Liver (tissue), 9 donors: Measurements from ENCODE around the gene BORCS5. TPM values are rescaled to one million over a fixed set of nuclear protein-coding genes. Genes with fewer than 3 reads are reported as not detected.

Experiments
- DNase-seq: peaks from one replicate; pipeline ENCODE4 v3.0.0-alpha.2; 2017; ENCODE audit warnings: low spot score
- H3K27ac ChIP-seq, 2 donors: one replicate each; pipeline ENCODE4 v1.7.0; 2013; ENCODE audit warnings: inconsistent platforms in 2 of 2, low read length in 2 of 2, control low read depth in 1 of 2, low read depth in 1 of 2, mild to moderate bottlenecking in 1 of 2
- H3K27me3 ChIP-seq, 4 donors: one replicate each; pipeline versions ENCODE4 v1.6.1 to v1.7.0; 2013; ENCODE audit warnings: low read length in 3 of 4, inconsistent platforms in 1 of 4, mild to moderate bottlenecking in 1 of 4, moderate library complexity in 1 of 4; ENCODE audit not compliant: control insufficient read depth in 4 of 4, insufficient read depth in 4 of 4
- H3K36me3 ChIP-seq, 4 donors: one replicate each; pipeline versions ENCODE4 v1.6.1 to v1.7.0; 2013; ENCODE audit warnings: low read length in 3 of 4, mild to moderate bottlenecking in 3 of 4, low read depth in 1 of 4, moderate library complexity in 1 of 4; ENCODE audit not compliant: control insufficient read depth in 4 of 4, insufficient read depth in 3 of 4
- H3K4me1 ChIP-seq, 4 donors: one replicate each; pipeline versions ENCODE4 v1.6.1 to v1.7.0; 2013; ENCODE audit warnings: low read length in 3 of 4, mild to moderate bottlenecking in 3 of 4, moderate library complexity in 1 of 4; ENCODE audit not compliant: control insufficient read depth in 4 of 4, insufficient read depth in 4 of 4
- H3K4me3 ChIP-seq, 3 donors: one replicate each; pipeline versions ENCODE4 v1.6.1 to v1.7.0; 2013; ENCODE audit warnings: low read length in 3 of 3, control low read depth in 1 of 3, low read depth in 1 of 3, mild to moderate bottlenecking in 1 of 3
- H3K9ac ChIP-seq, 2 donors: one replicate each; pipeline ENCODE4 v1.7.0; 2013; ENCODE audit warnings: low read length in 2 of 2, mild to moderate bottlenecking in 2 of 2, moderate library complexity in 2 of 2, control low read depth in 1 of 2, low read depth in 1 of 2
- H3K9me3 ChIP-seq, 4 donors: one replicate each; pipeline versions ENCODE4 v1.6.1 to v1.7.0; 2013; ENCODE audit warnings: low read length in 3 of 4; ENCODE audit not compliant: control insufficient read depth in 4 of 4
- ATF3 ChIP-seq: IDR thresholded peaks from 2 replicates; pipeline ENCODE4 v1.6.1; 2016; ENCODE audit warnings: antibody characterized with exemption
- CTCF ChIP-seq: fragments of 150-350 bp; IDR thresholded peaks from 2 replicates; pipeline ENCODE4 v1.5.1; 2017; ENCODE audit warnings: improper control_type of control experiment, low read depth, low read length; ENCODE audit not compliant: missing input control
- EGR1 ChIP-seq, 2 donors: IDR thresholded peaks; 2 replicates each; pipeline ENCODE4 v1.6.1; 2016 to 2018; ENCODE audit warnings: antibody characterized with exemption in 2 of 2, low read depth in 2 of 2
- FOXA1 ChIP-seq: IDR thresholded peaks from 2 replicates; pipeline ENCODE4 v1.6.1; 2016; ENCODE audit warnings: antibody characterized with exemption
- FOXA2 ChIP-seq: IDR thresholded peaks from 2 replicates; pipeline ENCODE4 v1.6.1; 2016; ENCODE audit warnings: antibody characterized with exemption
- GABPA ChIP-seq, 2 donors: IDR thresholded peaks in 1 of 2; conservative IDR thresholded peaks in 1 of 2; 2 replicates each; pipeline ENCODE4 v1.6.1; 2016; ENCODE audit warnings: antibody characterized with exemption in 2 of 2, mild to moderate bottlenecking in 1 of 2, moderate library complexity in 1 of 2
- JUND ChIP-seq, 2 donors: IDR thresholded peaks; 2 replicates each; pipeline ENCODE4 v1.6.1; 2016; ENCODE audit warnings: antibody characterized with exemption in 2 of 2
- MAX ChIP-seq: IDR thresholded peaks from 2 replicates; pipeline ENCODE4 v1.6.1; 2016; ENCODE audit warnings: antibody characterized with exemption
- NR2F2 ChIP-seq: IDR thresholded peaks from 2 replicates; pipeline ENCODE4 v1.6.1; 2016; ENCODE audit warnings: antibody characterized with exemption
- RAD21 ChIP-seq, 2 donors: IDR thresholded peaks; 2 replicates each; pipeline ENCODE4 v1.6.1; 2016; ENCODE audit warnings: antibody characterized with exemption in 2 of 2, mild to moderate bottlenecking in 2 of 2
- REST ChIP-seq: IDR thresholded peaks from 2 replicates; pipeline ENCODE4 v1.6.1; 2016; ENCODE audit warnings: antibody characterized with exemption, mild to moderate bottlenecking
- RXRA ChIP-seq, 2 donors: IDR thresholded peaks; 2 replicates each; pipeline ENCODE4 v1.6.1; 2017 to 2018; ENCODE audit warnings: antibody characterized with exemption in 2 of 2, mild to moderate bottlenecking in 1 of 2
- SP1 ChIP-seq: IDR thresholded peaks from 2 replicates; pipeline ENCODE4 v1.6.1; 2018; ENCODE audit warnings: antibody characterized with exemption, mild to moderate bottlenecking
- TAF1 ChIP-seq: conservative IDR thresholded peaks from 2 replicates; pipeline ENCODE4 v1.6.1; 2016; ENCODE audit warnings: antibody characterized with exemption, mild to moderate bottlenecking
- YY1 ChIP-seq: IDR thresholded peaks from 2 replicates; pipeline ENCODE4 v1.6.1; 2016; ENCODE audit warnings: antibody characterized with exemption, mild to moderate bottlenecking
- ZBTB33 ChIP-seq: IDR thresholded peaks from 2 replicates; pipeline ENCODE4 v1.6.1; 2016; ENCODE audit warnings: antibody characterized with exemption
- WGBS: extraction: QIAGEN DNeasy Blood & Tissue Kit; methylation state at CpG from one replicate; pipeline ENCODE4 v1.1.7; 2013; 5-methylcytosine and 5-hydroxymethylcytosine counted together
- polyA plus RNA-seq, 2 donors: library from polyadenylated mRNA; stranded (reverse) in 1 of 2; unstranded in 1 of 2; fragments of 200-250 nt in 1 of 2; fragments of >200 nt in 1 of 2; fragmentation: Nextera tagmentation in 1 of 2; extraction: Ambion mirVana in 1 of 2; gene quantifications; one replicate each; pipeline versions ENCODE4 v1.2.1 to v1.2.3, GENCODE V29; 2013 to 2015
- total RNA-seq, 2 donors: library from RNA; depleted of rRNA; stranded (reverse); fragments of >200 nt; gene quantifications; one replicate each; pipeline ENCODE4 v1.2.3, GENCODE V29; 2014
- donor health status: healthy.
- donor health status: healthy.
- donor health status: healthy.
- donor health status: healthy.
- donor health status: healthy.

The BORCS5 gene
- total and polyA plus RNA-seq, 4 donors, result 4.5 to 11.4 (median 8.1) TPM

- H3K4me3 ChIP-seq, result no peak overlapping the region
- no peak for TF ChIP-seq NR2F2
- no peak for TF ChIP-seq GABPA (IDR thresholded peaks at IDR 0.05 in 1 of 2, conservative IDR thresholded peaks at IDR 0.05 in 1 of 2)
- TF ChIP-seq EGR1 (IDR thresholded peaks at IDR 0.05; ENCODE audit: low read depth in 2 of 2), result no peak
- TF ChIP-seq ATF3, result no peak
- TF ChIP-seq TAF1, result no peak
- TF ChIP-seq FOXA1, result no peak
- no peak for TF ChIP-seq ZBTB33
- no peak for TF ChIP-seq REST
- TF ChIP-seq RAD21 (IDR thresholded peaks at IDR 0.05), result no peak
- TF ChIP-seq JUND (IDR thresholded peaks at IDR 0.05), result no peak
- no peak for TF ChIP-seq YY1
- TF ChIP-seq MAX, result no peak
- no peak for TF ChIP-seq FOXA2
- no peak for TF ChIP-seq SP1
- no peak for TF ChIP-seq CTCF
- H3K9ac ChIP-seq, result no peak overlapping the region
- H3K4me1 ChIP-seq, result peaks cover 4 to 39% (median 18%) of the 10 kb centered on the region in 4 donors
- no peaks in the 10 kb centered on the region for H3K36me3 ChIP-seq
- DNase-seq, result no peak
- no peaks in the 10 kb centered on the region for H3K9me3 ChIP-seq
- no peak overlapping the region for H3K27ac ChIP-seq
- 96% methylated on average over 1 of the region's 1 CpG for WGBS
- H3K27me3 ChIP-seq, result no peaks in the 10 kb centered on the region
These were observed 3.6 kb upstream of the BORCS5 start for GRCh38 chr12:12353276-12353675.

GRCh38 chr12:12353807-12354206 lies 3.1 kb upstream of the BORCS5 start:
- Histone ChIP-seq H3K4me1 (peaks cover 4 to 40% (median 18%) of the 10 kb centered on the region in 4 donors), H3K9ac (no peak overlapping the region), H3K36me3 (no peaks in the 10 kb centered on the region), H3K4me3 (no peak overlapping the region), H3K27ac (no peak overlapping the region), H3K27me3 (no peaks in the 10 kb centered on the region), H3K9me3 (no peaks in the 10 kb centered on the region)
- peak; percentile 63 for DNase-seq
- WGBS, result 73% methylated on average over 5 of the region's 5 CpGs
- TF ChIP-seq REST (no peak), RAD21 (IDR thresholded peaks at IDR 0.05) (no peak), RXRA (IDR thresholded peaks at IDR 0.05) (no peak), MAX (no peak), FOXA2 (no peak)
